Memory B cell (primary cell): ENCODE results near the gene GSTO2.

Source experiments
- ATAC-seq: fragments of 150-1000 bp; cut with Tn5 transposase; 2 replicates; pipeline ENCODE4 v1.10.0; 2021; ENCODE audit warnings: low read depth, mild to moderate bottlenecking, moderate library complexity
- DNase-seq, 2 donors: peaks; one replicate each; pipeline ENCODE4 v3.0.0; 2022; ENCODE audit warnings: low spot score in 2 of 2
- H3K27ac Mint-ChIP-seq: one replicate; pipeline ENCODE4 v1.8.0; 2022; ENCODE audit warnings: mild to moderate bottlenecking, moderate library complexity, mixed read lengths
- H3K27me3 Mint-ChIP-seq: one replicate; pipeline ENCODE4 v1.8.0; 2022; ENCODE audit warnings: mixed read lengths
- H3K36me3 Mint-ChIP-seq: one replicate; pipeline ENCODE4 v1.8.0; 2022; ENCODE audit warnings: mild to moderate bottlenecking, mixed read lengths
- H3K4me1 Mint-ChIP-seq: one replicate; pipeline ENCODE4 v1.8.0; 2022; ENCODE audit warnings: mixed read lengths
- H3K4me3 Mint-ChIP-seq: one replicate; pipeline ENCODE4 v1.8.0; 2022; ENCODE audit warnings: mild to moderate bottlenecking, moderate library complexity, mixed read lengths
- H3K9me3 Mint-ChIP-seq: one replicate; pipeline ENCODE4 v1.8.0; 2022; ENCODE audit warnings: mixed read lengths

GSTO2 gene

GRCh38 chr10:104334561-104334960 lies 65.6 kb downstream of the GSTO2 start:
- Mint-ChIP-seq H3K27me3 (no peaks in the 10 kb centered on the region), H3K36me3 (peaks cover 3% of the 10 kb centered on the region), H3K9me3 (no peaks in the 10 kb centered on the region), H3K4me3 (no peak overlapping the region), H3K27ac (no peak overlapping the region), H3K4me1 (peaks cover 43% of the 10 kb centered on the region)
- no peak for DNase-seq
- ATAC-seq, result no peak

- H3K9me3 Mint-ChIP-seq, result no peaks in the 10 kb centered on the region
- H3K27me3 Mint-ChIP-seq, result no peaks in the 10 kb centered on the region
- no peak for ATAC-seq
- peak overlapping the region; percentile 68 for H3K4me3 Mint-ChIP-seq
- DNase-seq, result no peak
- peak overlapping the region; percentile 69 for H3K27ac Mint-ChIP-seq
- peaks cover 41% of the 10 kb centered on the region for H3K4me1 Mint-ChIP-seq
- peaks cover 3% of the 10 kb centered on the region for H3K36me3 Mint-ChIP-seq
Measured at GRCh38 chr10:104334965-104335650, 66.1 kb downstream of the GSTO2 start.

DNA sequence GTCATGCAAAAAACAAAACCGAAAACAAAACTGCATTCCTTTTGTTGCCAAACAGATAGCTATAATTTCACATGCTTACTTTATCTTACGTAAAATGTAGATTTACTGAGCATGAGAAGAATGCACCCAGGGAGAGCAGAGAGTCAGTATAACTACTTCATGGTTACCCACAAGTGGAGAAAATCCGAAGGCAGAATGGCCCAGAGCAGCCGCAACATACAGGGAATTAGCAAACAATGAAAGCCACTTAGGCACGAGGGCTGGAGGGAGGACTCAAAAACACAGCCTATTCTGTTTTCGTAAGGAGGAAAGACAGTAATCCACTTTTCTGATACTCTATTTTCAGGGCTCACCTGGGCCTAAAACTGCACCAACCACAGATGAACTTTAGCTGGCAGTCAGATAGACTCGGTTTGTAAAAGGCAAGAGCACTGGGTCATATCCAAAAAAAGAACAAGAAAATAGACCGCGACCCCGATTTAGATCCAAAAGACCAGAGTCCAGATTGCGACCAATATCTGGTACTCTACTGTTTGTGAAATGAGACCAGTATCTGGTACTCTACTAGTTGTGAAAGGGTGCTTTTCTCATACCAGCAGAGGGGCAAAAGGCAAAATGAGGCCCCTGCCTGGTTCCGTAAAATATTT lies 68.0 kb downstream of the GSTO2 start:
- peaks cover 3% of the 10 kb centered on the region for H3K36me3 Mint-ChIP-seq
- DNase-seq (no peak), ATAC-seq (peak; percentile 35)
- no peaks in the 10 kb centered on the region for H3K27me3 Mint-ChIP-seq
- peak overlapping the region; percentile 95 for H3K27ac Mint-ChIP-seq
- peaks cover 35% of the 10 kb centered on the region for H3K4me1 Mint-ChIP-seq
- no peaks in the 10 kb centered on the region for H3K9me3 Mint-ChIP-seq
- H3K4me3 Mint-ChIP-seq, result peak overlapping the region; percentile 99

DNA sequence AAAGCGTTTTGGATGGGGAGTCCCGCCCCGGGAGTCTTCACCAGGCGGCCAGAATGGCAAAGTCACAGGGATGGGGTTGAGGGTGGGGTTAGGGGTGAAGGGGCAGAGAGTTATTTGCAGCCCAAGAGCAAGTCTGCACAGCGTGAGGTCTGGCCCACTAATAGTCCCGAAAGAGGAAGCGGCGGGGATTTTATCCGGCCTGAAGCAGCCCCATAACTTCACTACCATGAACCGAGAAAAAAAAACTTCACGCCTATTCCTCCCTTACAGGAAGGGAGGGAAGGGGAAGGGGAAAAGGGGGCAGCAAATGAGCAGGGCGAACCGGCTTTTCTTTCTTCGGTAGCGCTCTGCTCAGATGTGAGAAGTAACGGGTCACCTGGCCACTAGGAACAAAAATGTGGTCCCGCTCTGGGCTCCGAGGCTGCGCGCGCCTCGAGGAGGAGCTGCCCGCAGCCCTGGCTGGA lies 68.6 kb downstream of the GSTO2 start:
- Mint-ChIP-seq H3K36me3 (peaks cover 3% of the 10 kb centered on the region), H3K4me1 (peaks cover 35% of the 10 kb centered on the region), H3K27me3 (no peaks in the 10 kb centered on the region), H3K27ac (peak overlapping the region; percentile 95), H3K9me3 (no peaks in the 10 kb centered on the region), H3K4me3 (peak overlapping the region; percentile 99)
- DNase-seq (peak; percentile 39), ATAC-seq (peak; percentile 59)

- ATAC-seq, result peak; percentile 69
- no peaks in the 10 kb centered on the region for H3K9me3 Mint-ChIP-seq
- H3K36me3 Mint-ChIP-seq, result peaks cover 1% of the 10 kb centered on the region
- peak within 1 kb of the TSS; percentile 99 for H3K4me3 Mint-ChIP-seq
- H3K4me1 Mint-ChIP-seq, result peaks cover 30% of the 10 kb centered on the region
- DNase-seq, result peak; percentile 56 to 67
- H3K27ac Mint-ChIP-seq, result peak within 1 kb of the TSS; percentile 95
- H3K27me3 Mint-ChIP-seq, result no peaks in the 10 kb centered on the region
Measured at GRCh38 chr10:104337985-104338735, 69.2 kb downstream of the GSTO2 start, which contains the start of gene ITPRIP. ITPRIP (minus strand) TSS chr10:104338465; CDS start chr10:104316051, 22,414 bp downstream.

- no peaks in the 10 kb centered on the region for H3K9me3 Mint-ChIP-seq
- H3K4me3 Mint-ChIP-seq, result peak overlapping the region; percentile 99
- peaks cover 25% of the 10 kb centered on the region for H3K4me1 Mint-ChIP-seq
- no peak for ATAC-seq
- no peaks in the 10 kb centered on the region for H3K36me3 Mint-ChIP-seq
- no peak for DNase-seq
- no peaks in the 10 kb centered on the region for H3K27me3 Mint-ChIP-seq
- H3K27ac Mint-ChIP-seq, result peak overlapping the region; percentile 47
Measured at GRCh38 chr10:104339469-104340110, 70.6 kb downstream of the GSTO2 start.

GRCh38 chr10:104340111-104340526 lies 71.1 kb downstream of the GSTO2 start:
- Mint-ChIP-seq H3K27me3 (no peaks in the 10 kb centered on the region), H3K36me3 (no peaks in the 10 kb centered on the region), H3K4me1 (peaks cover 20% of the 10 kb centered on the region), H3K27ac (no peak overlapping the region), H3K4me3 (peak overlapping the region; percentile 1), H3K9me3 (no peaks in the 10 kb centered on the region)
- no peak for DNase-seq
- ATAC-seq, result no peak

- Mint-ChIP-seq H3K4me1 (peaks cover 15% of the 10 kb centered on the region), H3K27ac (no peak overlapping the region), H3K36me3 (no peaks in the 10 kb centered on the region), H3K4me3 (no peak overlapping the region), H3K9me3 (no peaks in the 10 kb centered on the region), H3K27me3 (no peaks in the 10 kb centered on the region)
- no peak for DNase-seq
- ATAC-seq, result no peak
Measured at GRCh38 chr10:104340641-104341040, 71.7 kb downstream of the GSTO2 start.

DNA sequence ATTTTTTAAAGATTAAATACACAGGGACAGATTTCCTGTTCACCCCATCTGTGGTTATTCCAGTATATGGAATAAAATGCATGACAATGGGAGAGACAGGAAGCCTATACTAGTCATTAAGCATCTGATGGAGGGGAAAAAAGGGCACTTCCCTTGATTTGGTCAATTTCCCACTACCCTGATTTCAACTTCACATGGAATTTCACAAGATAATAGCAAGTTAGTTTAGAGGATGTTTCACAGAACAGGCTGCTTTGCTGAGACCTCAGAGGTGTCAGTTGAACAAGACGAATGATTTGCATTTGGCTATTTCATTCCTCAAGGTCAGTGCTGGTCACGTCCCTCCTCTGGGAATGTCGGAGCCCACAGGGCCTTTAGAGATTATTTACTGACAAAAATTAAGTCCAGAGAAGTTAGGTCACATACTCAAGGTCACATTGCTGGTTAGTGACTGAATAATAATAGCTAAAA lies 74.0 kb downstream of the GSTO2 start:
- no peak overlapping the region for H3K27ac Mint-ChIP-seq
- peaks cover 17% of the 10 kb centered on the region for H3K4me1 Mint-ChIP-seq
- H3K4me3 Mint-ChIP-seq, result no peak overlapping the region
- no peaks in the 10 kb centered on the region for H3K36me3 Mint-ChIP-seq
- H3K9me3 Mint-ChIP-seq, result no peaks in the 10 kb centered on the region
- no peak for DNase-seq
- ATAC-seq, result no peak
- H3K27me3 Mint-ChIP-seq, result no peaks in the 10 kb centered on the region

GRCh38 chr10:104344219-104344618 lies 75.2 kb downstream of the GSTO2 start:
- H3K27ac Mint-ChIP-seq, result no peak overlapping the region
- no peaks in the 10 kb centered on the region for H3K27me3 Mint-ChIP-seq
- peaks cover 20% of the 10 kb centered on the region for H3K4me1 Mint-ChIP-seq
- ATAC-seq (no peak), DNase-seq (no peak)
- no peaks in the 10 kb centered on the region for H3K9me3 Mint-ChIP-seq
- H3K4me3 Mint-ChIP-seq, result no peak overlapping the region
- no peaks in the 10 kb centered on the region for H3K36me3 Mint-ChIP-seq

- no peak for ATAC-seq
- no peaks in the 10 kb centered on the region for H3K27me3 Mint-ChIP-seq
- H3K36me3 Mint-ChIP-seq, result no peaks in the 10 kb centered on the region
- H3K4me3 Mint-ChIP-seq, result no peak overlapping the region
- H3K9me3 Mint-ChIP-seq, result no peaks in the 10 kb centered on the region
- H3K4me1 Mint-ChIP-seq, result peaks cover 12% of the 10 kb centered on the region
- H3K27ac Mint-ChIP-seq, result no peak overlapping the region
- DNase-seq, result no peak
Measured at GRCh38 chr10:104345515-104345914, 76.5 kb downstream of the GSTO2 start.

GRCh38 chr10:104345941-104346340 lies 77.0 kb downstream of the GSTO2 start:
- no peak overlapping the region for H3K27ac Mint-ChIP-seq
- H3K4me3 Mint-ChIP-seq, result no peak overlapping the region
- H3K27me3 Mint-ChIP-seq, result no peaks in the 10 kb centered on the region
- ATAC-seq (no peak), DNase-seq (no peak)
- H3K9me3 Mint-ChIP-seq, result no peaks in the 10 kb centered on the region
- H3K4me1 Mint-ChIP-seq, result peaks cover 12% of the 10 kb centered on the region
- H3K36me3 Mint-ChIP-seq, result no peaks in the 10 kb centered on the region

- Mint-ChIP-seq H3K27me3 (no peaks in the 10 kb centered on the region), H3K4me1 (peaks cover 17% of the 10 kb centered on the region), H3K9me3 (no peaks in the 10 kb centered on the region), H3K36me3 (no peaks in the 10 kb centered on the region), H3K4me3 (no peak overlapping the region), H3K27ac (no peak overlapping the region)
- no peak for DNase-seq
- no peak for ATAC-seq
Measured at GRCh38 chr10:104347295-104348045, 78.5 kb downstream of the GSTO2 start.
